Measurements from ENCODE around the gene ANKRD13D.

Gene ANKRD13D

GRCh38 chr11:67272327-67273259 lies 16.5 kb upstream of the ANKRD13D start:
- Histone ChIP-seq H3K27me3 (no peaks in the 10 kb centered on the region), H3K9me3 (no peaks in the 10 kb centered on the region), H3K27ac (peak overlapping the region; percentile 65 to 93), H3K4me3 (no peak overlapping the region), H3K36me3 (peaks cover 0 to 13% (median 0%) of the 10 kb centered on the region in 3 donors), H3K4me1 (peaks cover 5 to 100% (median 99%) of the 10 kb centered on the region in 4 donors)
- intact Hi-C loops (cut with DNase I; ENCODE audit: low total_unique reads), result no loop called here
- TF ChIP-seq, protein P1, sequence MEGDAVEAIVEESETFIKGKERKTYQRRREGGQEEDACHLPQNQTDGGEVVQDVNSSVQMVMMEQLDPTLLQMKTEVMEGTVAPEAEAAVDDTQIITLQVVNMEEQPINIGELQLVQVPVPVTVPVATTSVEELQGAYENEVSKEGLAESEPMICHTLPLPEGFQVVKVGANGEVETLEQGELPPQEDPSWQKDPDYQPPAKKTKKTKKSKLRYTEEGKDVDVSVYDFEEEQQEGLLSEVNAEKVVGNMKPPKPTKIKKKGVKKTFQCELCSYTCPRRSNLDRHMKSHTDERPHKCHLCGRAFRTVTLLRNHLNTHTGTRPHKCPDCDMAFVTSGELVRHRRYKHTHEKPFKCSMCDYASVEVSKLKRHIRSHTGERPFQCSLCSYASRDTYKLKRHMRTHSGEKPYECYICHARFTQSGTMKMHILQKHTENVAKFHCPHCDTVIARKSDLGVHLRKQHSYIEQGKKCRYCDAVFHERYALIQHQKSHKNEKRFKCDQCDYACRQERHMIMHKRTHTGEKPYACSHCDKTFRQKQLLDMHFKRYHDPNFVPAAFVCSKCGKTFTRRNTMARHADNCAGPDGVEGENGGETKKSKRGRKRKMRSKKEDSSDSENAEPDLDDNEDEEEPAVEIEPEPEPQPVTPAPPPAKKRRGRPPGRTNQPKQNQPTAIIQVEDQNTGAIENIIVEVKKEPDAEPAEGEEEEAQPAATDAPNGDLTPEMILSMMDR (IDR thresholded peaks at IDR 0.05), result no peak
- peak; percentile 23 to 67 for DNase-seq

GRCh38 chr11:67273260-67273990 lies 15.7 kb upstream of the ANKRD13D start:
- Histone ChIP-seq H3K9me3 (no peaks in the 10 kb centered on the region), H3K27ac (peak overlapping the region; percentile 65 to 93), H3K27me3 (no peaks in the 10 kb centered on the region), H3K4me3 (no peak overlapping the region), H3K4me1 (peaks cover 5 to 100% (median 99%) of the 10 kb centered on the region in 4 donors), H3K36me3 (peaks cover 0 to 13% (median 0%) of the 10 kb centered on the region in 3 donors)
- TF ChIP-seq, protein P1 (IDR thresholded peaks at IDR 0.05), result no peak
- intact Hi-C loops (cut with DNase I; ENCODE audit: low total_unique reads), result no loop called here
- peak; percentile 22 to 75 for DNase-seq

- Histone ChIP-seq H3K36me3 (peaks cover 9 to 18% (median 14%) of the 10 kb centered on the region in 3 donors), H3K27ac (peak overlapping the region; percentile 65 to 93), H3K4me3 (no peak overlapping the region), H3K4me1 (peaks cover 5 to 94% (median 87%) of the 10 kb centered on the region in 4 donors), H3K9me3 (no peaks in the 10 kb centered on the region), H3K27me3 (no peaks in the 10 kb centered on the region)
- TF ChIP-seq, protein P1 (IDR thresholded peaks at IDR 0.05), result no peak
- peak; percentile 38 to 71 for DNase-seq
- intact Hi-C loops (cut with DNase I; ENCODE audit: low total_unique reads), result no loop called here
Observed at GRCh38 chr11:67274768-67275605, 14.1 kb upstream of the ANKRD13D start.

- peaks cover 5 to 85% (median 78%) of the 10 kb centered on the region in 4 donors for H3K4me1 ChIP-seq
- no peak overlapping the region for H3K4me3 ChIP-seq
- peaks cover 17 to 26% (median 22%) of the 10 kb centered on the region in 3 donors for H3K36me3 ChIP-seq
- H3K9me3 ChIP-seq, result no peaks in the 10 kb centered on the region
- peak overlapping the region; percentile 79 to 93 for H3K27ac ChIP-seq
- TF ChIP-seq, protein P1 (IDR thresholded peaks at IDR 0.05), result no peak
- no peaks in the 10 kb centered on the region for H3K27me3 ChIP-seq
- intact Hi-C loops (cut with DNase I; ENCODE audit: low total_unique reads), result no loop called here
- peak; percentile 16 to 62 for DNase-seq
Observed at GRCh38 chr11:67275606-67276409, 13.3 kb upstream of the ANKRD13D start.
